DOHH2 (cell line): ENCODE data around the gene NEURL3.

Source experiments
- CTCF ChIP-seq: fragments of 200-600 bp; sonication (generic); IDR thresholded peaks from one replicate; pipeline ENCODE4 v1.5.1; 2014; ENCODE audit warnings: antibody characterized with exemption, mild to moderate bottlenecking, low read depth, low read length; ENCODE audit not compliant: poor library complexity, severe bottlenecking
- EZH2phosphoT487 ChIP-seq: fragments of 200-600 bp; sonication (generic); IDR thresholded peaks from 2 replicates; pipeline ENCODE4 v1.6.1; 2017; ENCODE audit warnings: borderline replicate concordance, mild to moderate bottlenecking, antibody characterized with exemption, low read length, moderate library complexity, mixed read lengths

DNA sequence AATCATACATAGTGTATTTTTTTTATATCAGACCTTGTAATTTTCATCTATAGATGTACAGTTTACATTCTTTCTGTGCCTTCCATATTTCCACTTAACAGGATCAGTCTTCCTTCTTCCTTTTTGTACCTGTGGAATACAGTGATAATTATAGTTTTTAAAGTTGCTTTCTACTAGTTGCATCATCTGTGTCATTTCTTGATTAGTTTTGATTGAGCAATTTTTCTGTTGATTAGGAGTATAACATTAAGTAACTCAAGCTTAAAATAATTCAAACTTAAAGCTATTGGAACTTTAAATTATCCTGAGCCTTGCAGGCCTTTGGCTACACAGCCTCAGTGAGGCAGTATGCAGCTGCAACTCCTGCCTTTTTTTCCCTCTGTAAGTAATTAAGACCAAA is 57.4 kb downstream of the NEURL3 start:
- TF ChIP-seq CTCF (no peak), EZH2phosphoT487 (no peak)
